Right lobe of liver (tissue), 4 donors: Measurements from ENCODE around the gene ANKRD23.

Experiments used
- CTCF ChIP-seq, 4 donors: fragments of 200-600 bp in 3 of 4; fragments of 450-650 bp in 1 of 4; IDR thresholded peaks; one replicate each; pipeline versions ENCODE4 v1.5.1 to v1.8.0; 2016 to 2022; ENCODE audit warnings: antibody characterized with exemption in 4 of 4, mild to moderate bottlenecking in 2 of 4
- POLR2A ChIP-seq: fragments of 450-650 bp; IDR thresholded peaks from one replicate; pipeline ENCODE4 v1.6.1; 2017; ENCODE audit warnings: antibody characterized with exemption, mild to moderate bottlenecking
- donor health status: DM: no; HTN: no; CAD: no.
- donor health status: DM: no; HTN: no; CAD: no.
- donor health status: DM: no; HTN: yes; CAD: no.

GRCh38 chr2:96816836-96817702 lies 26.8 kb downstream of the ANKRD23 start:
- no peak for TF ChIP-seq POLR2A
- no peak for TF ChIP-seq CTCF (IDR thresholded peaks at IDR 0.05)
